HG03175 (cell line): ENCODE results near the gene SCEL.

Experiments
- ATAC-seq: cut with Tn5 transposase; IDR thresholded peaks from one replicate; pipeline ENCODE4 v1.9.1; 2021; ENCODE audit warnings: mild to moderate bottlenecking, moderate library complexity; ENCODE audit not compliant: unreplicated experiment

The SCEL gene

GRCh38 chr13:77521595-77522367 lies 13.7 kb upstream of the SCEL start:
- no peak for ATAC-seq

DNA sequence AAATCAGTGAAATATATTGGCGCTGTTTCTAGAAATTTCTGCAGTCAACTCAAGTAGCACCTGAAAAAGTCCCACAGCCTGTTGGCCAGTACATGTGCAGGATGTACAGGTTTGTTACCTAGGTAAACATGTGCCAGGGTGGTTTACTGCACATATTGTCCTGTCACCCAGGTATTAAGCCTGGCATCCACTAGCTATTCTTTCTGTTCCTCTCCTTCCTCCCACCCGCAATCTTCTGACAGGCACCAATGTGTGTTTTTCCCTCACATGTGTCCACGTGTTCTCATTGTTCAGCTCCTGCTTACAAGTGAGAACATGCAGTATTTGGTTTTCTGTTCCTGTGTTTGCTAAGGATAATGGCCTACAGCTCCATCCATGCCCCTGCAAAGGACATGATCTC lies 13.1 kb upstream of the SCEL start:
- ATAC-seq, result no peak

GRCh38 chr13:77523386-77523785 lies 12.1 kb upstream of the SCEL start:
- no peak for ATAC-seq

- no peak for ATAC-seq
Observed at GRCh38 chr13:77523834-77524728, 11.4 kb upstream of the SCEL start.

- no peak for ATAC-seq
Observed at GRCh38 chr13:77528414-77528813, 7.1 kb upstream of the SCEL start.

DNA sequence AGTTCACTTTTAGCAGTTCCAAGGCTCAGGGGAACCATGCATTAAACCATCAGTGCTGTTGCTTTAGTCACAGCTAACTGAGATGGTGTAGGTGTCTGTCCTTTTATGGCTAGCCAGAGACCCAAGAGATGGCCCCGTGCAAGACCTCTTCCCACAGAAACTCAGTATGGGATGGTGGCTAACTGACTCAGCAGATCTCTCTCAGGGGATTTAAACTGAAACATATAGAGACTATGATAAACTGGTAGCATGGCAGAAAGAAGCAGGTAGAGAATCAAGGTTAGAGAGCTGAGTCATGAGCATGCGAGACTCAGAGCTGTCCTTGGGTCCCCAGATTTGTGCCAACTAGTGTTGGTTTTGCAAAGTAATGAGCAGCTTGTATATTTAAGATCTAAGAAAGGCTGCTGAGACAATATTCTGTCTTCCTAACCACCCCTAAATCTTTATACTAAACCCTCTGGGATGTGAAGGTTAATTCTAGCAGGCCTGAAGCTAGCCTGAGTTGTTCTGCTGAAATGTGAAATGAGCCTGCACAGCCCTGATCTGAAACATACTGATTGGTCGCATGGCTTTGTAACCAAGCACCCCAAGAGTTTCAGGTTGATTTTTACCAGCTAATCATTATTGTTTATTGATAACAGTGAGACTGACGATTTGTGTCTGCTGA lies 6.5 kb upstream of the SCEL start:
- peak; percentile 76 for ATAC-seq

DNA sequence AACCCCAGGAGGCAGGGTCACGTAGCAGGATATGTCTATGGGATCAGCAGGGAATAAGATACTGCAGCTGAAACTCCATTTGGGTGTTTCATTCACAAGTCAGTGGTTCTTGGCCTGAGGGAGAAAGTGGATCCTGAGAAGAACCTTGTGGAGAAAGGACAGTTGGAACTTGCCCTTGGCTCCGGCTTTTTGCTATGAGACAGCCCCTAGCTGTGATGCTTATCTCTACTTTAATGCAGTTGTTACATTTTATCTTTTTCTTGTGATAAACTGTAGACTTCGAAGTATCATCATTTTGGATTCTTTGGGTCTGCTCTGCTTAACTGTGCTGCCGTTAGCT lies 6.0 kb upstream of the SCEL start:
- ATAC-seq, result no peak

DNA sequence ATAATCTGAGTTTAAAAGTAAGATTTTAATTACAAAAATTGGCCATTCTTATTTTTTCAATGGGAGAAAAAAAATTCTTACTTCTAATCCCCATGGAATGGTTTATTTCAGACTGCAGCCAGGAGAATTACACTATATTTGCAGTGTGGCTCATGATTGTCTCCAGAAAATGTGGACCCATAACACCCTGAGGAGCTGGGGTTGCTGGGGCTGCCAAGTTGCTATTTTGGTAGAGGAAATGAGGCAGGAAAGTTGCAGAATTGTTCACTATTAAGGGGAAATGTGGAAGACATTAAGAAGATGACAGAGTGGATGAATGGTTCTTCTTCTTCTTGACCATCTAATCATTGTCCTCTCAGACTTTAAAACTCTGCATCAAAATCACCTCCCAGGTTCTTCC lies 4.6 kb upstream of the SCEL start:
- no peak for ATAC-seq

DNA sequence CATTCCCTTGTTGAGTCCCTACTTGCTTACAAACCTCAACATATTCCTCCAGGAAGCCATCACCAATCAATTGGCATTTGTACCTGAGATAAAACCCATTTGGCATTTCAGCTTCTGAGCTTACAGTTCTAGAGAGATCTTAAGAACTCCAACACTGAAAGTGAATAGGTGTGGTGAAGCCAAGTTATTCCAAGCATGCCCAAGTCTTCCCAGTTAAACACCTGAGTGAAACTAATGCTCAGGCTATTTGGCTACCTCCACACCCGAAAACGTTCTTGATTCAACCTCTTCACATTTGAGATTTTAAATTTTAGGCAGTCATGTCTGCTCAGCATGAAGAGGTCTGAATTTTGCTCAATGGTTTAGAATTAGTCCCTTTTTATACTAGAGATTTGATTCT lies 2.5 kb upstream of the SCEL start:
- ATAC-seq, result no peak

GRCh38 chr13:77533875-77534788 lies 1.4 kb upstream of the SCEL start:
- ATAC-seq, result no peak

DNA sequence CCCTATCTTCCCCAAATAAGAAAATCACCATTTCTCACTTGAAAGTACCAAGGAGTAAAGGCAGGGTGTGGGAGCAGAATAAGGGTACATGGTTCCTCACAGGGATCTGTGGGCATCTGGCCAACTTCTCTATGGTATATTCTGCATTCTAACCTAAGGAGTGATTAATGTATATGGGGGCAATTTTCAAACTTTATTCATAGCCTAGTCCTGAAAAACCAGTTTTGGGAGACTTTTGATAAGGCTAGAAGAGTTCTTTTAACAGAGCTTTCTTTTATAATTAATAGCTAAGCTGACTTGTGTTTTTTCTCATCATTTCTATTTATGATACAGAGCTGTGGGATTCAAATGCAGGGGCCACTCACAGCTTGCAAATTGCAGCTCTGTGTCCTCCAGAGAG lies 852 bp downstream of the SCEL start:
- no peak for ATAC-seq

DNA sequence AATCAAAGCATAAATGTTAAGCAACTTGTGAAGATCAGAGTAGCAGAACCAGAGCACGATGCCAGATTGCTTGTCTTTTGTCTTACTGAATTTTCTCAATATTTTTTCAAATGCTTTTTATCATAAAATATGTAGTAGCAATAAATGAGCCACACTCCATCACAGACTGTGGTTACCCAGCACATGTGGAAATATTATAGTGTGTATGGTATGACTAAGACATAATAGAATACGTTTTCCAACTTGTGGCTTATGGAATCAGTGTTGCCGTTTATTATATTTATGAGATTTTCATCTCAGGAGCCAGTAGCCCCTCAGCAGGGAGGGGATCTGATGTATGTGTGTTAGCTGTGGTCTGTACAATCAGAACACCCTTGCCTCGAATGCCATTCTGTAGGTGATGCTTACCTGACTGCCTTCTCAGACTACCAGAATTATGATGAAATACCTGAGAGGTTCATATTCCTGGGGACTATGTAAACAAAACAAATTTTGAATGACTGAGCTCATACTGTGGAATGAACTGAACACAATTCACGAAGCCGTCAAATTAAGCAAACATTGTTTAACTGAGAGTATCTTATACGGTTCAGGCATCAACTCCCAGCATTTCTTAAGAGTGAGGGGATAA lies 1.9 kb downstream of the SCEL start:
- ATAC-seq, result no peak

- no peak for ATAC-seq
Observed at GRCh38 chr13:77543711-77544110, 8.2 kb downstream of the SCEL start.

DNA sequence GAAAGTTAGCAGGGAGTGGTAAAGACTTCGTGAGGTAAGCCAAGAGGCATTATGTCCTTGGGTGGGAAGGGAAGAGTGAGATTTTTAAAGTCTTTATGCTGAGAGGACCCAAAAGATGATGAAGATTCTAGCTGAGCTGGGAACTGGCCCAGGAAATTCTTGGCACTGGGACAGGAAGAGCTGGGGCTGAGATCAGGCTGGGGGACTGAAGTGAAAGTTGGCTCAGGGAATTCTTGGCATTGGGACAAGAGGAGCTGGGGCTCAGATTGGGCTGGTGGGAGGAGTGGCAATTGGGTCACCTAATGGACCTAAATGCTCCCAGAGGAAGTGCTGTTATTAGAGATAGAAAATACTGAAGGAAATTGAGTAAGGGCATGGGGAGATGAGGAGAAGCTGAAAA lies 8.8 kb downstream of the SCEL start:
- ATAC-seq, result no peak

DNA sequence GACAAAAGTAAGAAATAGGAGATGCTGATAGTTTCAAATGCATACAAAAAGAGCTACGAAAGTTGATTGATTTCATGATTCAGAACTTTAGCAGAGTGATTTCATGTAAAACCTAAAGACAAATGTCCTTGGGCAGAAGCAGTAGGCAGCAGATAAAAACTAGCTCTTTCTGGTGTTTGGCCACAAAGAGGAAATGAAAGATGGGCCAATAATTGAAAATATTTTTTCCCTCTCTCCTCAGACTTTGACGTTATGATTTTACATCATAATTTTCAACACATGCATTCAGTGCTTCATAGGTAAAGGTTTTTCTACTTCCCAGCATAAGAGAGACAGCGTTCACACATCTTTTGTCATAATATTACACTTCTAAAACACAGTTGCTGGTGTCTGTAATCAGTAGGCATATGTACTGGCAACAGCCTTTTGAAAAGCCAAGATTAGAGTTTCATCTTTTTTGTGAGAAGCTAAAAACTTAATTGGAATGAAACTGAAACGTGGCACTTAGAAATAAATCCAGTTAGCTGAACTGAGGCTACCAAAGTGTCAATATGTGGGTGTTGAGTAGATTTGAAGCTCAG lies 9.3 kb downstream of the SCEL start:
- peak; percentile 58 for ATAC-seq

DNA sequence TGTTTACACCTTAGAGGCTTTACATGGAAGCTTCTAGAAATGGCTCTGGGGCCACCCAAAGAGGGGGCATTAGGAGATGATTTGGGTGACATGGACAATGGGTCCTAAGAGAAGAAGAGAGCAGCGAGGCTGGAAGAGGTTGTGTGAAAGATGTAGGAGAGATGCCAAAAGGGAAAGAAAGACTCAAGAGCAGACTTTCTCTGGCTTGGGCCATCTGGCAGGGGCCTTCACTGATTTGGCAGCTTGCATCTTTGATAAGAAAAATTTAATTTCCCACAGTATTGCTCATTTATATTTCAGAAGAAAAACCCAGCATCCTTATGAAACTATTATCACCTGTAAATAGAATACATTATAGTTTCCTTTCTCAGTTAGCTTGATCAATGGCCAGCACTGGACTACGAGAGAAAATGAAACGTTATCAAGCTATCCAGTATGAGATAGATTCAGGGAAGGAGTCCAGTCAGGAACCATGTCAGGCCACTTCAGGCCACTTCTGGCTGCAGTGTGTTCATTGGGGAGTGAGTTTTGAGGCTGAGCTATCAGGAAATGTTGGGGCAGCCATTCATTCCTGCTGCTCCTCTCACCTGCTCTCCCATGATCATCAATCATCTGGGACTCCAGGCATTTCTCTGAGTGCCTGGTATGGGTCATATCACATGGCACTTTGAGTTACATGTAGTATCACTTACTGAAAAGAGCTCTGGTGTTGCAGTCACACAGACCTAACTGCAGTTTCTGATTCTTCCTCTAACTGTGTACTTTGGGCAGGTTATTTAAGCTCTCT lies 10.3 kb downstream of the SCEL start:
- ATAC-seq, result no peak

- peak; percentile 81 for ATAC-seq
Observed at GRCh38 chr13:77548095-77548494, 12.6 kb downstream of the SCEL start.

GRCh38 chr13:77548594-77548993 lies 13.1 kb downstream of the SCEL start:
- ATAC-seq, result no peak

DNA sequence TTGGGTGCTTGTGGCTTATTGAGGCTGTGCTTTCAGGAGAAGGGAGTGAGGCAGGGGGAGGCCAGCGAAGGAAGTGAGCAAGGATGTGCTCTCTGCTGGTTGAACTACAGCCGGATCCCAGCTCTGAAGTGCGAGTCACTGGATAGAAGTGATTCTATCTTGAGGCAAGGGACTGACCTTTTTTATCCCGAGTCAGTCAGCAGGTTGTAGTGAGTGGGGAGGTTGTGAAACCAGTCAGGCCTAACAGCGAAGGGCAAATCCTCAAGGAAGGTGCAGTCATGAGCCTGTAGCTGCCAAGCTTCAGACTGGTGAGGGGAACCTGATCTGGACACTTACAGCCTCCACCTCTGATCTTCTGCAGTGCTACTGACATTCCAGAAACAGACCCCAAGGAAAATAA lies 18.6 kb downstream of the SCEL start:
- ATAC-seq, result no peak
